HG03460 (cell line): ENCODE measurements around the gene NBEAL1.
"Not testable (repeated sequence)": the region's sequence is repeated elsewhere in the genome, so short reads cannot be mapped to it uniquely, and the experiment has no call there.

ENCODE experiments used
- ATAC-seq: cut with Tn5 transposase; IDR thresholded peaks from one replicate; pipeline ENCODE4 v1.9.1; 2021; ENCODE audit not compliant: unreplicated experiment

NBEAL1 gene

DNA sequence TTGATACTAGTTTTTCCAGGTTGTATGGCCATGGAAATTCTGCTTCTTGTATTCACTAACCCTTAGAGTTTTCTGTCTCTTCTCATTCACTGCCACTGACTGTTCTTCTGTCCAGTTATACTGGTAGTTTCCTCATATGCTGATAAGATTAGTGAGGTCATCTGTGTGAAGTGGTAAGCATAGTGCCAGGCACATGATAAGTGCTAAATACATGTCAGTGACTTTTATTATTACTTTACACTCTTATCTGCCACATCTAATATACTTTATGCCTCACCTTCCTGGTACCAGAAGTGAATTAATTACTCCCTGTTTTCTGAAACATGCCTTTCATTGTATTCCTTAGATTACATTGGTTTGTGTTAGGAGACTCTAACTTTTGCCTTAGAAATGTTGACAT is 91.3 kb downstream of the NBEAL1 start:
- no peak for ATAC-seq

GRCh38 chr2:203110496-203110895 is 95.8 kb downstream of the NBEAL1 start:
- ATAC-seq, result not testable (repeated sequence)

- no peak for ATAC-seq
Measured at GRCh38 chr2:203112342-203112741, 97.7 kb downstream of the NBEAL1 start.

DNA sequence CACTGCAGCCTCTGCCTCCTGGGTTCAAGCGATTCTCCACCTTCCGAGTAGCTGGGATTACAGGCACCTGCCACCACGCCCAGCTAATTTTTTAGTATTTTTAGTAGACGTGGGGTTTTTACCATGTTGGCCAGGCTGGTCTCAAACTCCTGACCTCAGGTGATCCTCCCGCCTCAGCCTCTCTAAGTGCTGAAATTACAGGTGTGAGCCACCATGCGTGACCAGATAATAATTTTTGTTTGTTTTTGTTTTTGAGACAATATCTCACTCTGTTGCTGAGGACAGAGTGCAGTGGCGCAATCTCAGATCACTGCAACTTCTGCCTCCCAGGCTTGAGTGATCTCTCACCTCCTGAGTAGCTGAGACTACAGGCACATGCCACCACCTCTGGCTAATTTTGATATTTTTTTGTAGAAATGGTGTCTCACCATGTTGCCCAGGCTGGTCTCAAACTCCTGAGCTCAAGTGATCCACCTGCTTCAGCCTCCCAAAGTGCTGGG is 100.6 kb downstream of the NBEAL1 start:
- not testable (repeated sequence) for ATAC-seq

GRCh38 chr2:203122317-203122986 is 107.8 kb downstream of the NBEAL1 start:
- ATAC-seq, result no peak

GRCh38 chr2:203126996-203127395 is 112.3 kb downstream of the NBEAL1 start:
- ATAC-seq, result no peak

DNA sequence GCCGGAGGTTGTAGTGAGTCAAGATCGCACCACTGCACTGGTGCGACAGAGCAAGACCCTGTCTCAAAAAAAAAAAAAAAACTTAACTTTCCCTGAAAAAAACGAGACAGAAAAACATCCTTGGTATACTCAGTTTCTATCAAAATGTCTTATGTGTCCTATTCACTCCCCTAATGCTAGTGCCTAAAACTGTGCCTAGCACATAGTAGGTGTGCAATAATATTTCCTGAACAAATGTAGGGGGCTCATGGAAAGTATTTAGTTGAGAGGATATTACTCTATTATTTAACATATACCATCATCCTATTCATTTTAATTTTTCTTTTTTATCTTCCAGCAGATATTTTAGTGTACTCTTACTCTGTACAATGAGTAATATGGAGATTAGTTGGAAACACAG is 120.4 kb downstream of the NBEAL1 start:
- ATAC-seq, result no peak

DNA sequence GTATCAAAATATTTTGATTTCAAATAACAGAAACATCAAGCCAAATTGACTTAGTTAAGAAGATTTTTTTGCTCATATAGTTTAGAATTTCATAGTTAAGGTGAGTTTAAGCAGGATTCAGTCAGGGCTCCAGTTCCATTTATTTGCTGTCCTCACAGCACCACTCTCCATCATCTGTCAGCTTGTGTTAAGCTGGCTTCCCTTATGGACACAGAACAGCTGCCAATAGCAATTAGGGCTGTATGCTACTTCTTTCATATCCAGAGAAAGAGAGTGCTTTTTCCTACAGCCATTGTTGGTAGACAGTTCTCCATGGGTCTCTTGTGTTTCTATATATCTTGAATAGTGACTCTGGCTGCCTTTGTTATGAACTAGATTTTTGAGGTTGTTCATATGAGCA is 128.7 kb downstream of the NBEAL1 start:
- ATAC-seq, result no peak

- no peak for ATAC-seq
Measured at GRCh38 chr2:203149194-203149593, 134.5 kb downstream of the NBEAL1 start.

DNA sequence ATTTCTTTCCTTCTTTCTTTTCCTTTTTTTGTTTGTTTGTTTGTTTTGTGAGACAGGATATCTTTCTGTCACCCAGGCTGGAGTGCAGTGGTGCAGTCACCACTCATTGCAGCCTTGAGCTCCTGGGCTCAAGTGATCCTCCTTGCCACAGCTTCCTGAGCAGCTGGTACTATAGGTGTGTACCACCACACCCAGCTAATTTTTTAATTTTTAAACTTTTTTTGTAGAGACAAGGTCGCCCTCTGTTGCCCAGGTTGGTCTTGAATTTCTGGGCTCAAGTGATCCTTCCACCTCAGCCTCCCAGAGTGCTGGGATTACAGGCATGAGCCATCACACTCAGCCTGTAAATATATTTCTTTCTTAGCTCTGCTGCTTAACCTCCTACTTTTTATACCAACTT is 140.7 kb downstream of the NBEAL1 start:
- no peak for ATAC-seq

DNA sequence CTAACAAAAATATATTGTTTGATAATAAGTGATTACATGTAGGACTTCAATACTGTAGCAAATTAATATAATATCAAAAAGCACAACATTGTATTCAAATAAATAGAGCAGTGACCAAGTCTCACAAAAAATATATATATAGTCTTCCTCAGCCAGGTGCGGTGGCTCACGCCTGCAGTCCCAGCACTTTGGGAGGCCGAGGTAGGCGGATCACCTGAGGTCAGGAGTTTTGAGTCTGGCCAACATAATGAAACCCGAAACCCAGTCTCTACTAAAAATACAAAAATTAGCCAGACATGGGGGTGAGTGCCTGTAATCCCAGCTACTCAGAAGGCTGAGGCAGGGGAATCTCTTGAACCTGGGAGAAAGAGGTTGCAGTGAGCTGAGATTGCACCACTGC is 148.0 kb downstream of the NBEAL1 start:
- ATAC-seq, result not testable (repeated sequence)

GRCh38 chr2:203164311-203164935 is 149.7 kb downstream of the NBEAL1 start:
- no peak for ATAC-seq

DNA sequence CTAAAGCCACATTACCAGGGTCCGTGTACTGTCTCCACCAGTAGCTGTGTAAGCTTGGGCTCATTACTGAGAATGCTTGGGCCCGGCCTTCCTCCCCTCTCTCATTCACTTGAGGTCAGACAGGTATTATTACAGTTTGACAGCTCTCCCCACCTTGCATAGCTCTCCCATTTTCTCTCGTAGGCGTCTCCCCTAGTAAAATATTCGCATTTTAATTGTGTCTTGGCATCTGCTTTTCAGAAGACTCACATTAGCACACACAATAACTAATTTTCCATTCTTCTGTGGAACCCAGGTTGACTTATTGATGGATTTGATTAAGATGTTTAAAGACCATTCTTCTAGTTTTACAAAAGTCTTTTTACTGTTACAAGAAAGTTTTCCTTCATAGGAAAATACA is 153.1 kb downstream of the NBEAL1 start:
- no peak for ATAC-seq

DNA sequence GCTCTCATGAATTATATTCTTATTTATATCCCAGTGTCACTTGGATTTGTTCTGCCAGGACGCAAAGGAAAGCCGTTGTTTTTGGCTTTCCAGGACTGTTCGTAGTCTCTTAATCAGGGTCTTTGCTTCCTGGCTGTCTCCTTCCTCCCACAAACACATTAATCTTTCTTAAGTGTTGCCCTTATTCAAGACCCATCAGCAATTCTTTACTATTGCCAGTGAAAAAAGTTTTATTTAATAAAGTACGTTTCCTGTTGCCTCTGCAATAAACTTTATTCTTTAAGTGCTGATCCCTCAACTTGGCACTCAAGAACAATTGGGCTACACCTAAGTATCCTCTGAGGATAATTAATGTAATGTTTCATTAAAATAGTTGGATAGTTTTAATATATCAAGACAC is 155.8 kb downstream of the NBEAL1 start:
- no peak for ATAC-seq

- ATAC-seq, result no peak
Measured at GRCh38 chr2:203175371-203175770, 160.7 kb downstream of the NBEAL1 start.

- no peak for ATAC-seq
Measured at GRCh38 chr2:203177361-203177760, 162.7 kb downstream of the NBEAL1 start.

GRCh38 chr2:203185864-203186263 is 171.2 kb downstream of the NBEAL1 start:
- no peak for ATAC-seq

- ATAC-seq, result not testable (repeated sequence)
Measured at GRCh38 chr2:203190547-203190946, 175.9 kb downstream of the NBEAL1 start.

- ATAC-seq, result not testable (repeated sequence)
Measured at GRCh38 chr2:203191026-203191425, 176.4 kb downstream of the NBEAL1 start.

DNA sequence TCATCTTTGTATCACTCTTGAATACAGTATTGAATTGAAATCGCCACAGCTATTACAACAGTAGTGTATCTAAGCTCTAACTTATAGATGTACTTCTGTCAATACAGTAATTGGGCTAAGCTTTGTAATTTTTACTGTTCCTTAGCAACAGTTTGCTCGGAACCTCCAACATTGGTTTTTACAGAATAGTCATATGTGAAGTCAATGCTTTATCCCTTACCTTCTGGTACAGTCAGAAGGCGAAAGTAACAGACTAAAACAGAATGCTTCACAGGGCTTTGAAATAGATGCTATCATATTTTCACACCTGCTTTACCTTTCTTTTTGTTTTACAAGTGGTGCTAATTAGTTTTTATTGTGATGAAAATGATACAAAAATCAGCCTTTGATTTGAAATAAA is 177.3 kb downstream of the NBEAL1 start:
- ATAC-seq, result no peak

DNA sequence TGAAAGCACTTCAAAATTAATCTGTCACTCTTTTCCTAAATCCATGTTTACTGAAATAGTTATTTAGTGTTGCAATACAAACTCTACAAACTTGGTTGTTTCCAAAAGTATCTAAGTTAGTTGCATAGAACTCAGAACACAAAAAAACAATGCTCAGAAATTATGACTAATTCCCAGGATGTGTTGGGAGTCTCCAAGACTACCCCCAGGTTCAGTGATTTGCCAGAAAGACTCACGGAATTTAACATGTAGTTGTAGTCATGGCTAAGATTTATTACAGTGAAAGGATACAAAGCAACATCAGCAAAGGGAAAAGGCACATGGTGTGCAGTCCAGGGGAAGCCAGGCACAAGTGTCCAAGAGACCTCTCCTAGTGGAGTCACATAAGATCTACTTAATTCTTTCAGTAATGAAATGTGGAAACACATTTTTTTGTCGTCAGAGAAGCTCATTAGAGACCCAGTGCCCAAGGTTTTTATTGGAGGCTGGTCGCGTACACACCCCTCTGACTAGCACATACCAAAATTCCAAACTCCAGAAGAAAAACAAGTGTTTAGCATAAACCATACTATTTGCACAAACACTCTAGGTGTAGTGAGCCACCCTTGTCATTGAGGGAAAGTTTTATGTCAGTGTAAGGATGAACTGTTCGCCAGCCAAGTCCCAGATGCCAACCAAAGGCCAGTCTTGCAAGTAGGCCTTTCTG is 180.8 kb downstream of the NBEAL1 start:
- no peak for ATAC-seq

DNA sequence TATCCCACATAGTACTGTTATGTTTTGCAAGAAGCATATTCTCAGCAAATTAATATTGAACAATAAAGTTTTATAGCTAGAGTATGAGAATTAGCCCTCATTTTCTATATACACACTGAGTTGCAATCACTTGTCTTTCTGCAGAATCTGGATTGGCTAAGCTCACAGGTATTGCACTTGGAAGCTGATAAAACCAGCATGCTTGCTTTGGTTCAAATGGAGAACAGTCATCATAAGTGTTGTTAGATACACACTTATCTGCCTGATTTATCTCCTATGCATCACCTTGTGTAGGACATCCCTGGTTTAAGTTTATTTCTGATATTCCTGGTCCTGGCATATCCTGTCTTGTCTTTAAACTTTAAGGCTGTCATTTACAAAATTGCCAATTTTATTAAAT is 186.2 kb downstream of the NBEAL1 start:
- no peak for ATAC-seq
